LNCAP (cell line): Measurements from ENCODE around the gene GPX8.

Source experiments
- TF ChIP-seq, protein P1 (sequence below): fragments of 450-650 bp; IDR thresholded peaks from 2 replicates; pipeline ENCODE4 v1.5.1; 2017; ENCODE audit warnings: mild to moderate bottlenecking

Gene GPX8

DNA sequence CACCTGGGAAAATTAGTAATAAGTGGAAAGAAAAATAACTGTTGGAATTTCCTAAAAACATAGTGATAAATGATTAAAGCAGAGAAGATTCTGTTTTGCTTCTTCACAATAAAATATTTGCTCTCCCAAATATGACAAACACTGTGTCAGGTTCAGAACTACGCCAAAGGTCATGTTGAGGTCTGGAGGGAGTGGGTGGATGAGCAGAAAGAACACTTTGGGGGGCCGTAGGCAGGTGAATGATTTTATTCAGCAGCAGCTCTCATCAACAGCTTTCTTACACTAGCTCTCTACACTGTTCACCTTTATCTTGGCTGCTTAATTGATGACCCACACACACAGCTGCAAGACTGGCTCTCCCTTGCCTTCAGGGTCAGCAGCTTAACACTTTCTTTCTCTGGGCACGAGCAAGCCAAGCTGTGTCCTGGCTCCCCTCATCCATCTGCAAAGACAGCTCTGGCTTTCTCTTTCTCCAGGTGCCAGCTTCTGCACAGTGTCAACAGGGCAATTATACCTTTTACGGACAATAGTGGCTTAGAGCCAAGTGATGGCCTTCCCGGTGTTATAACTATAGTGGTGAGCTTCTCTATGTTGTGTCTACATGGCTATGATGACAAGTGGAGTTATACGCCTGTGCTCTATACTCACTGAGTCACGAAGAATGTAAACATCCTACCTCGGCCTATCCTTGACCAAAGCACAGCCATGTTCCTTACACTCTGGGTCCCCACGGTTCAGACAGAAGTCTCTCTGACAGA, 18.9 kb upstream of the GPX8 start:
- TF ChIP-seq, protein P1, sequence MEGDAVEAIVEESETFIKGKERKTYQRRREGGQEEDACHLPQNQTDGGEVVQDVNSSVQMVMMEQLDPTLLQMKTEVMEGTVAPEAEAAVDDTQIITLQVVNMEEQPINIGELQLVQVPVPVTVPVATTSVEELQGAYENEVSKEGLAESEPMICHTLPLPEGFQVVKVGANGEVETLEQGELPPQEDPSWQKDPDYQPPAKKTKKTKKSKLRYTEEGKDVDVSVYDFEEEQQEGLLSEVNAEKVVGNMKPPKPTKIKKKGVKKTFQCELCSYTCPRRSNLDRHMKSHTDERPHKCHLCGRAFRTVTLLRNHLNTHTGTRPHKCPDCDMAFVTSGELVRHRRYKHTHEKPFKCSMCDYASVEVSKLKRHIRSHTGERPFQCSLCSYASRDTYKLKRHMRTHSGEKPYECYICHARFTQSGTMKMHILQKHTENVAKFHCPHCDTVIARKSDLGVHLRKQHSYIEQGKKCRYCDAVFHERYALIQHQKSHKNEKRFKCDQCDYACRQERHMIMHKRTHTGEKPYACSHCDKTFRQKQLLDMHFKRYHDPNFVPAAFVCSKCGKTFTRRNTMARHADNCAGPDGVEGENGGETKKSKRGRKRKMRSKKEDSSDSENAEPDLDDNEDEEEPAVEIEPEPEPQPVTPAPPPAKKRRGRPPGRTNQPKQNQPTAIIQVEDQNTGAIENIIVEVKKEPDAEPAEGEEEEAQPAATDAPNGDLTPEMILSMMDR = no peak

DNA sequence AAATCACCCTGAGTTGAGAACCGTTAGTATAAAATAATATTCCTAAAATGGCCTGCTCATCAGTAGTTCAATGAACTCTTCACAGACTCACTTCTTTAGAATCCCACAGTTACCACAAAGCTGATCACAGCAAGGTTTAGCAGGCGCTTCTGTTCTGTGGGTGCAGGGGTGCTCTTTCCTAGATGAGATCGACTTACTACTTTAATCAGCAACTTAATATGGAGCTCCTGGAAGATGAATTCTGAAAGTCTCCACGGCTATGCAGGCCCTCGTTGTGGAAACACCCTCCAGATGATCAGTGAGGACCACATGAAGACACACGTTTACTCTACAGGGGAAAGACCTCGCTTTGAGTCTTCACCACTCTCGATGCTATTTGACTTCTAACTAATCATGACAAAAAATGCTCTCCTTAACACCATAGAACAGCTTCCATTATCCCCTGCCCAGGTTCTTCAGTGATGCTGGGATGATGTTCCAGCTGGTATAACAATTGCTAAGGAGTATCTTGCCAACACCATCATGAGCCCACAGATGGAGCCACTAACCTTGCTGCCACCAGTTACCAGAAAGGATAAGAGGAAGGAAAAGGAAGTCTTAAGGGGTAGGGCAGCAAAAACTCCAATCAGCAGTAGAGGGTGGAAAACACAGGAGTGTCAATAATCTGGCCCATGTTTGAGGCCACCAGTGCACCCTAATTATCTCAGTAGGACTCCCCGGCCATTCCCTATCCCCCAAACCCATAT, 17.9 kb upstream of the GPX8 start:
- TF ChIP-seq, protein P1 = no peak

DNA sequence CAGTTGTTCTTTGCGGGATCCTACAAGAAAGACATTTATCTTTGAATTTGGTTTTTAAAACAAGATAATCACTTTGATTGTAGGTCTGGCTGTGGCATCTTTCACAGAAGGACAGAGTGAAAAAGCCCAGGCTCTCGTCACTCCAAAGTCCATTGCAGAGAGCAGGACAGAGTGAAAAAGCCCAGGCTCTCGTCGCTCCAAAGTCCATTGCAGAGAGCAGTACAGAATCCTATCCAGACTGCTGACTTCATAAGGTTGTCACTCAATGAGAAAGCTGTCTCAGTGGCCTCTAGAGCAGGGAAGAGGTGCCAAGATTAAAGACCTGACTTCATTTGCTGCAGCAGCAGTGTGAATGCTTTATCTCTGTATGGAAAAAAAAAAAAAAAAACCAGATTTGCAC, 16.3 kb upstream of the GPX8 start:
- TF ChIP-seq, protein P1 = no peak

DNA sequence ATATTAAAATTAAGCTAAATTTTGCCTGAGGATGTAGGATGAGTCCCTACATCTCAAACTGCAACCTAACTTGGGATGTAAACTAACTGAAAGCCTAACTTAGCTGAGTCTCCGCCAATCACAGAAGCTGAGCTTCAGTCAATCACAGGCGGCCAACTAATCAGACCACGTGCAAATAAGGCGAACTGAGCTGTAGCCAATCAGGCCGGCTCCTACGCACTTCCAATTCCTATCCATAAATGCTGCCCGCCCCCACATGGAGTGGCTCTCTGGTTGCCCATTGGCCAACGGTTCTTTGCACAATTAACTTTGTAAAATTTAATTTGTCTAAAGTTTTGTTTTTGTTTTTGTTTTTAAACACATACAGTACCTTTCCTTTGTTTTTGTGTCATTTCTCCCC, 13.9 kb upstream of the GPX8 start:
- TF ChIP-seq, protein P1 = no peak

DNA sequence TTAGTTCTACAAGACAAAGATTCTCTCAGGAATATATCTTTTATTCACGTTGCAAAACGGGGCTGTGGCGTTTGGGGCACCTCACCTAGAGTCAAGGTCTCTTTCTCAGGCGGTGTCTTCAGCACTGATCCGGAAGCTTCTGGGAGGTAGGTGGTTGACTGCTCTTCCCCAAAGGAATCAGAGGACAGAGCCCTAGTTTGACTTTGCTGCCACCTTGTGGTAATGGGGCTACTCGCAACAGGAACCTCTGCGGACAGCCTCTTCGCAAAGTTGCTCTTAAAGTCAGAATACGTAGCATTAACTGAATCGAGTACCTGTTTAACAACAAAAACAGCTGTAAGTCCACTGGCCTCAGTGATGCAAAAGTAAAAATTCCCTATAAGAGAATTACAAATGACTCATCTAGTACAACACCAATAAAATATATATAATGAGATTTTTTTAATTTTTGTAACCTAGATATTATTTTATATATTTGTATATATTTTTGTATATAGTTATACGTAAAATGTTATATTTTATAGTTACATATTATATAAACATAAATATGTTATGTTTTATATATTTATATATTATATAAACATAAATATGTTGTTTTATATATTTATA, 13.3 kb upstream of the GPX8 start:
- TF ChIP-seq, protein P1 = peak; percentile 87

DNA sequence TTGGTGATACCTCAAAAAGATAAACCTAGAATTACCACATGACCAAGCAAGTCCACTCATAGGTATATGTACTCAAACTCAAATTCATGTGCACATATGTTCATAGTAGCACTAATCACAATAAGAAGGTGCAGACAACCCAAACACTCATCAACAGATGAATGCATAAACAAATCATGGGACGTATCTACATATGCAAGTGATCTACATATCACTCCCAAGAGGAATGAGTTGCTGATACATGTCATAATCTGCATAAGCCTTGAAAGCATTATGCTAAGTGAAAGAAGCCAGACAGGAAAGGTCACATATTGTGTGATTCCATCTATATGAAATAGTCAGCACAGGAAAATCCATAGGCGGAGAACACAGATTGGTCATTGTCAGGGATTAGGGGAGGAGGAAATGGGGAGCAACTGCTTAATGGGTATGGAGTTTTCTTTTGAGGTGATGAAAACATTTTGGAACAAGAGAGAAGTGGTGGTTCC, 10.6 kb upstream of the GPX8 start:
- TF ChIP-seq, protein P1 = no peak

DNA sequence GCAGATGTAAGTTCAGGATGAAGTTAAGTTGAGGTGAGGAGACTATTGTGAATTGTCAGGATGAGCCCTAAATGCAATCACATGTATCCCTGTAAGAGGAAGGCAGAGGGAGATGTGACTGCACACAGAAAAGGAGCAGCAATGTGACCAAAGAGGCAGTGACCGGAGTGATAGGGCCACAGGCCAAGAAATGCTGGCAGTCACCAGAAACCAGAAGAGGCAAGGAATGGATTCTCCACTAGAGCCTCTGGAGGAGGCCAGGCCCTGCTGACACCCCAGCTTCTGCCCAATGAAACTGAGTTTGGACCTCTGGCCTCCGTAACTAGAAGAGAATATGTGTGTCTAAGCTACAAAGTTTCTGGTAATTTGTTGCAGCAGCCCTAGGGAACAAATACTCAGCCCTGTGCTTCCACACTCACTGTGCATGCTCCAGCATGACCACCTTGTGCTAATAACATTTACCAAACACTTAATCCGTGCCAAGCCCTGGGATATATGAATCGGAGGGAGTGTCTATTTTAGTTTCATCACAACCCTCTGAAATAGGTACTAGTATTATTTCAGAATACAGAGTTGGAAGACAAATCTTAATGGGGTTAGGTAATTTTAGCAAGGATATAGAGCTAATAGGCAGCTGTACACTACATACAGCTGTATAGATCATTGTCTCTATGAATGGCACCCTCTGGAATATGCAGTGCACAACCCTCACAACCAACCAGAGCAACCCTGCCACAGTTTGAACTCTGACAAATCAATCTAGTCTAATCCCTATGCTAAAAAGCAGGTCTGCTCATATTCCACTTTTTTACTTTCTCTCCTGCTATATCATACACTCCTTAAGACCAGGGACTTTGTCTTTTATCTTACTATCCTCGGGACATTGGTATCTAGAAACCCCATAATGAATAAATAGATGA, 7.8 kb upstream of the GPX8 start:
- TF ChIP-seq, protein P1 = no peak
